Activated CD4-positive, alpha-beta T cell treated with anti-CD3 and anti-CD28 coated beads for 24 hours (primary cell): Measurements from ENCODE around the gene SPPL2A.
"Not testable (repeated sequence)": the region's sequence is repeated elsewhere in the genome, so short reads cannot be mapped to it uniquely, and the experiment has no call there.

Experiments
- DNase-seq, 2 donors: peaks; one replicate each; pipeline ENCODE4 v3.0.0-alpha.2; 2020; ENCODE audit warnings: low read depth in 2 of 2

The SPPL2A gene

DNA sequence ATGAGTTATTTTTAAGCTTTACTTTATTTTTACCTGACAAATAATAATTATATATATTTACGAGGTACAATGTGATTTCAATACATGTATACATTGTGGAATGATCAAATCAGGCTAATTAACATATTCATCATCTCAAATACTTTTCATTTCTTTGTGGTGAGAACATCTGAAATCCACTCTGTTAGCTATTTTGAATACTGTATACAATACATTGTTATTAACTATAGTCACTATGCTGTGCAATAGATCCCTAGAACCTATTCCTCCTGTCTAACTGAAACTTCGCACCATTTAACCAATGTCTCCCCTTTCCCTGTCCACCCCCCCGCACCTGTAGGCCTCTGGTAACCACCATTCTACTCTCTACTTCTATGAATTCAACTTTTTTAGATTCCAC is 7.9 kb upstream of the SPPL2A start:
- no peak for DNase-seq

DNA sequence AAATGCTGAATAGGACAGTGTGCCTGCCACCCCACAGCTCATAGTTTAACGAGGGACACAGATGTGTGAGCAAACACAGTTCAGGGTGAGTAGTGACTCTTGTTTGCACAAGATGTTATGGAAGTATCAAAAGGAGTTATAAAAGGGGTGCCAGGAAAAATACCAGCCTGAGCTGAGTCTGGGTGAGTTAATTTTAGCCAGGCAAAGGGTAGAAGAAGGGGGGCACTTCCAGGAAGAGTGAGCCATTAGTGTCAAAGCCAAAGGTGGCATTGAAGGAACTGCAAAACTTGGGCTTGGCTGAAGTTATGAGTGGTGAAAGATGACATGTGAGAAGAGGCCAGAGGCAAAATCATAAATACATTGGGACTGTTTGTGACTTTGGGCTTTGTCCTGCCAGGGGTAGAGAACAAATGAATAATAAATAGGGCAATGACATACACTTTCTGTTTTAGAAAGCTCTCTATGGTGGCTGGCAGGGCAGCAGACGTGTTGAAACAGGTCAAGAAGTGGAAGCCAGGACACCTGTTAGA is 1.9 kb upstream of the SPPL2A start:
- no peak for DNase-seq

DNA sequence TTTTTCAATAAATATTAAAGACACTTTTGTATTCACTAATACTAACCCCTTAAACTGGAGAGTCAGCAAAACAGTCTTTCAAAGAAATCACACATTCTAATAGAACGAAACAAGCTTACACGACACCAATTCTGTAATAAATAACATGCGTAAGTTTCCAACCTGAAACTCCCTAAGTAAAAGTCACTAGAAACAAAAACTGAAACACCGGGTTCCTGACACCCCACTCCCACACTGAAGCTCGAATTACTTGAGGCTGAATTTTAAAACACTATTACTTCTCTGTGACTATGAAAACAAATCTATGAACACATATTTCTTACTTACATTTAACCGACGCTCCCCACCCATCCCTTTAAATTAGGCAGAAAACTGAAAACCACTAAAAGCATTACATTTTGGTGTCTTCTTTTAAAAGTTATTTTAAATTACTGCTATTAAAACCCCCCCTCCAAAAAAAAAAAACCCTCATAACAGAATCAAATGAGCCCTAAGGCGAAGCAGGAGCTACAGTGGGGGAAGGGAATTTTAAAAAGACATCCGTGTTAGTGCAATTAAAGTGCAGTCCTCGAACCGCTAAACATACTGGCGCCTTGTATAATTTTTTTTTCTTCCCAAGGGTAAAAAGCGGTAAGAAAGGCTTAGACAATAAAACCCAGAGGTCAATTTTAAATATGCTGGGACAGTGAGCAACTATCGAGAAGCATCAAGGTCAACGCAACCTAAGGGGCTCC is 878 bp downstream of the SPPL2A start:
- DNase-seq: peak in 1 of 2 donors; percentile 29

DNA sequence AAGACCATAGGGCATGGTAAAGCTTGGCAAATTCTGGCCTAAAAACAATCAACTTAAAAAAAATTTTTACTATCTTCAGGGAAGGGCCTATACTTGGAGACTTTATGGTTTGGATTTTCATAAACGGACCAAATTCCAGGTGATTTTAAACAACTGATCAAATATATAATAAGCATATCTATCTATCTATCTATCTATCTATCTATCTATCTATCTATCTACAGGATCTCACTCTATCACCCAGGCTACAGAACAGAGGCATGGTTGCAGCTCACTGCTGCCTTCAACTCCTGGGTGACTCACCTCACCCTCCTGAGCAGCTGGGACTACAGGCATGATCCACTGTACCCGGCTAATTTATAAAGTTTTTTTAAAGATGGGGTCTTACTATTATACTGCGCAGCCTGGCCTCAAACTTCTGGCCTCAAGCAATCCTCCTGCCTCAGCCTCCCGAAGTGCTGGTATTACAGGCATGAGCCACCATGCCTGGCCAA is 6.7 kb downstream of the SPPL2A start:
- DNase-seq: no peak

DNA sequence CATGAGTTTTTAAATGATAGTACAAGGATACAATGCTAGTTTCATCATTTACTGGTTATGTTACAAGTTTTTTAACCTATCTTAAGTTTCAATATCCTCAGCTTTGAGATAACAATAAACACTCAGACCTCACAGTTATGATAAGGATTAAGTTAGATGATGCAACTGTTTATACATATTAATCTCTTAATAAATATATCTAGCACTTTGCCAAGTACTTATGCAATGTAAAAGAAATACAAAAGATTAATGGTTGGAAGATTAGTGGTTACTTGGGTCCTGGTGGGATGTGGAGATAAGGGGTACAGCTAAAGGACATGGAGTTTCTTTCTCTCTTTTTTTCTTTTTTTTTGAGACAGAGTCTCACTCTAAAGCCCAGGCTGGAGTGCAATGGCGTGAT is 12.0 kb downstream of the SPPL2A start:
- DNase-seq: no peak

DNA sequence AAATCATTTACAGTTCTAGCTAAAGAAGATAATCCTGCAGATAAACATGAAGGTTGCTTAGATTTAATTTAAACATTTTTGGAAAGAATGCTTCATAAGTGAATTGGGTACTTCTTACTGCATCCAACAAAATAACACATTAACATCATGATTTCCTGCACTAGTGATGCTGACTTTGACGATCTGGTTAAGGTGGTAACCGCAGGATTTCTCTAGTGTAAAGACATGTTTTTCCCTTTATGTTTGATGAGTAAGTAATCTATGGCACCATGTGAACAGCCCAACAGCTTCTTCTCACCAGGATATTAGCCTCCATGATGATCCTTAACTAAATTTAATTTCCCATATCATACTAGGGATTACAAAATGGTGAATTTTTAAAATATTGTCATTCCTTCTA is 14.1 kb downstream of the SPPL2A start:
- DNase-seq: no peak

DNA sequence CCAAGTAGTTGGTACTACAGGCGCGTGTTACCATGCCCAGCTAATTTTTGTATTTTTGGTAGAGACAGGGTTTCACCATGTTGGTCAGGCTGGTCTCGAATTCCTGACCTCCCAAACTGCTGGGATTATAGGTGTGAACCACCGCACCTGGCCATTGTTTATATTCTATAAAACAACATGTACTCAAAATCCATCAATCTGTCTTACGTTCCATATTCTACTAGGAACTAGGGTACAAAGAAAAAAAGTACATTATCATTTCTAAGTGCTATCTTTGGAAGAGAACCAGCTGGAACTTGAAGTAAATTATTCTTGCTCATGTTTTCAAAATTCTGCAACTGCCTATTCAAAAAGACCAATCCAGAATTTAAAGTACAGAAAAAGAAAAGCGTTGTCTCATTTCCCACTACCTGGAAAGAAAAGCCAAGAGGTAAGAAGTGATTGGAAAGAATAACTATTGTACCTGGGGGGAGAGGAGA is 15.2 kb downstream of the SPPL2A start:
- no peak for DNase-seq

DNA sequence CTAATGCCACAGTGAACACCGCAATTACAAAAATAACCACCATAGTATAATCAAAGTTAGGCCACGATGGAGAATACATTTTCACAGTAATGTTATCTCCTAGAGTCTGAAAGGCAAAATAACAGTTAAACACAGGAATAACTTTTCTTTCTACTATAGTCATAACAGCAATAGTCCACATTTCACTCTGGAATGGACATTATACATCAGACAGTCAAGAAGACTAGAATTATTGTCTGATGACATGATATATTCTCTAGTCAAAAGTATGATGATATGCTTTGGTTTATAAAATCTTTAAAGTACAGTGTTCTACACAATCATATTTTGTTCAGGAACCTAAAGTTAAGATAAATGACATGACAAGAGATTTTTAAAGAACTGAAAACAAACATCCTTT is 18.0 kb downstream of the SPPL2A start:
- DNase-seq: no peak

DNA sequence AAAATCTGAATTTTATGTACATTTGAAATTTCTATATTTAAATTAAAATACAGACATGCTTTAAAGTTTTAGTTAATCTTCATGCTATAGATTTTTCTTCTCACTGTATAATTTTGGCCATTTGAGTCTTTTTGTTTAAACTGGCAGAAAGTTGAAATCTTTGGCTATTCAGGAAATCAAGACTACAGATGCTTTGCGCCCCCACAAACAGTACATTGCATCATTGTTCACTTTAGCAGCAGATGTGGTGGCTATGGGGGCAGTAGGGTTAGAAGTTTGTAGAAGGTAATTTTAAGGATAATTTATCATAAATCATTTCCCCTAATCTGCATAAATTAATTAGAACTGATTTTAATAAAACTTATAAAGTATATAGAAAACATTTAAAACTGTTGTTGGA is 20.9 kb downstream of the SPPL2A start:
- no peak for DNase-seq

DNA sequence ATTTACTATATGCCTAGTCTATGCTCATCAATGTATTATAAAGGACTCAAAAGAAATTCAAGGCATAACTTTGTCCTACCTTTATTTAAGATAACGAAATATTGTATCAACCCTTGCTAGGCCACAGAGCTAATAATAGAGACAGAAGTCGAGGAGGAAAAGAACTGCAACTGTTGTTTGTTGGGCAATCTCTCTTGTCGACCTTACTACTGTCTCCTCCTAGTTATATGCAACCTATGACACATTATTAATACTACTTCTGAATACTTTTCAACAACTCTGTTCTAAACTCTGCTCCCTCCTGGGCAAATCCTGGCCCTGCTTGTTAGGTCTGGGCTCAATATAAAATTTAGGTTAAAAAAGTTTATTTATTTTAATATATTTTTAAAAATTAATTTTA is 24.6 kb downstream of the SPPL2A start:
- DNase-seq: no peak

DNA sequence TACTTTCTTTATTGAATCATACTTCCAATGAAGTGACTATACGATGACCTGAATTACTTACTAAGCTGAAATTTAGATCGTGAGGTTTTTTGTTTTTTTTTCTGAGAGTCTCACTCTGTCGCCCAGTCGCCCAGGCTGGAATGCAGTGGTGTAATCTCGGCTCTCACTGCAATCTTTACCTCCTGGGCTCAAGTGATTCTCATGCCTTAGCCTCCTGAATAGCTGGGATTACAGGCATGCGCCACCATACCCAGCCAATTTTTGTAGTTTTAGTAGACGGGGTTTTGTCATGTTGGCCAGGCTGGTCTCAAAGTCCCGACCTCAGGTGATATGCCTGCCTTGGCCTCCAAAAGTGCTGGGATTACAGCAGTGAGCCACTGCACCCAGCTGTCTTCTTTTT is 28.7 kb downstream of the SPPL2A start:
- DNase-seq: no peak

DNA sequence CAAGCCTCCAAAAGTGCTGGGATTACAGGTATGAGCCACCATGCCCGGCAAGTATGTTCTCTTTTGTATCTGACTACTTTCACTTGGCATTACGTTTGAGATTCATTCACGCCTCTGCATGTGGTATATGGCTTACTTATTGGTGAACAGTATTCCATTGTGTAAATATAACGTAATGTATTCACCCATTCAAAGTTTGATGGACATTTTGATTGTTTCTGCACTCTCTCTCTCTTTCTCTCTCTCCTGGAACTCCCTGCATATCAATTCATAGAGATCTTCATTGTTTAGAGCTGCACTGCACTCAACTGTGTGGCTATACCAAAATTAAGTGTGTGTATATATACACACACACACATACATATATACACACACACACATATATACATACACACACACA is 30.4 kb downstream of the SPPL2A start:
- DNase-seq: no peak

DNA sequence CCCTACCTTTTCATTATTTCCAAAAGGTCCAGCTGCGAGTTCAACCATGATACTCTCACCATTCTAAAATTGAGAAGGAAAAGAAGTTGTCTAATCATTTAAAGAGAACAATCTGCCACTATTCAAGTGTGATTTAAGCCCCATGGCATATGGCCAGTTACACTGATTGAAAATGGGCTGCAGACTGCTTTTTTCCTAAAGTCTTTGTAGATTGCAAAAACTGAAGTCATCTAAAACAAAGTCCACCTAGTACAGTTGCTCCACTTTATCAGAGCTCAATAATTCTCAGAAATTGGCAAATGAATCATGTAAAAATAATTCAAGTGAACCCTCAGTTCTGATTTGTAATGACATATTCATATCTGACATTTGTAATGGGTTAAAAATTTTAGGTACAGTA is 39.2 kb downstream of the SPPL2A start:
- no peak for DNase-seq

DNA sequence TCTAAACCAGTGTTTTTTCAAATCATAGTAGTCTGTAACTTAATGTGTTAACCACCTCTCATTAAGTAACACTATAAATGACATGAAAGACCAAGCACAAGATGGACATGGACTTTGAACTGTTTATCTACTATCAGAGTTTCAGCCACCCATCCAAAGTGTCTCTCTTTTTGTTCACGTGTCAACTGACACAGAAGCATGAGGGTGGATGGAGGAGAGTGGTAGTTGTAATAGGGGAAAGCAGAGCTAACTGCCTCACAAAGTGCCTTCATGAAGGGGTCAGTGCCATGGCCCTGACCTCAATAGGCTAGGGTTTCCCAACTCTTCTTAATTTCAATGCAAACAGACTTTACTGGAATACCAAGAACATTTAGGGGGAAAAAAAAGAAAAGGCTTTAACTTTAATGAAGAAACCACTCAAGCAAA is 46.8 kb downstream of the SPPL2A start:
- no peak for DNase-seq

DNA sequence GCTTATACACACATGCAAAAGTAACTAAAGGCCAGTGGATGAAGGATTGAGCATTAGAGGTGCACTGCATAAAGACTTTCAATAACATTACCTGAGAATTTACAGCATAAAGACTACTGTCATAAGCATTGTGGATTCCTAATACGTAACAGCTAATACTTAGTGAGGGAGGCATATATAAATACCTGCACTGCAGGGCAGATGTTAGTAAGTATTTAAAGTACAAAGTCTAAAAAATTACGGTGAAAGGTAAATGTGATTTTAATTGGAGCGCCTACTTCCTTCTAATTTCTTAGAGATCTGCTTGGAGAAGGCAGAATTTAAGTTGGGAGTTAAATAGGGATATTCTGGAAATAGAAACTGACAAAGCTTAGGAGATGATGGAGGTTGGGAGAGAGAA is 53.5 kb downstream of the SPPL2A start:
- no peak for DNase-seq

DNA sequence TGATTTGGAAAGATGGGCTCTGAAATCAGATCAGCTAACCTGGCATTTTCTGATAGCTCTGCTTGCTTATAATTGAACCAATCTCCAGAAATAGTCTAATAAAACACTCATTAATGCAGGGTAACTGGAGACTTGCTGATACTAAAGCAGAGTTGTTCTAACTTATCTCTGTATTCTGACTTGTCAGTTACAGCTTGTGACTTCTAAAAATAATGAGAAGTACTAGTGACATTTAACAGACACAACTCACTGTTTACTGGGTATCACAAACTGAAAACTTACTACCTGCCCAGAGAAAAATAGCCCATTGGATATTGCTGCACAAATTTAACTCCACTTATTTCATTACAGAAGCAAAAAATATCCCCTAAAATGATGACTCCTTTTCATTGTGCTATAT is 54.9 kb downstream of the SPPL2A start:
- no peak for DNase-seq

DNA sequence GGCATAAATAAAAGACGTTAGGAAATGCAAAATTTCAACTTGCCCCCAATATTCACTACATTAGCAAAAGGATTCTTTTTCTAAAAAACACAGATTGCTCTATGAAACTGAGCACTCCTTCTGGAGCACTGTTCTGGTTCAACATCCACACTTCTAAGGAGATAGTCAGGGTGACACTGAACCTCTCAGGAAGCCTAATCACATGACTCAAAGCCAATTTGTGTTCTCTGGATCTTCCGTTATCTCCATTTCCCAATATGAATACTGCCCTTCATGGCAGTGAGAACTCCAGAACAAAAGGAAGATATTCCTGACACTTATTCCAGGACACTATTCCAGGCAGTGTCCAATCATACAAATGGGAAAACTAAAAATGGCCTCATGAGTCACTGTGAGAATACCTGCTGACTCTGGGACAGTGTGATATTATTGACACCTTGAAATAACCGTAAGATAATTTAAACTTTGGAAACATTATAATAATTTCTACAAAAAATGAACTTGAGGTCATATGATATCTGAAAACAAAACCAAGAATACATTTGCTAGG is 57.6 kb downstream of the SPPL2A start:
- no peak for DNase-seq

DNA sequence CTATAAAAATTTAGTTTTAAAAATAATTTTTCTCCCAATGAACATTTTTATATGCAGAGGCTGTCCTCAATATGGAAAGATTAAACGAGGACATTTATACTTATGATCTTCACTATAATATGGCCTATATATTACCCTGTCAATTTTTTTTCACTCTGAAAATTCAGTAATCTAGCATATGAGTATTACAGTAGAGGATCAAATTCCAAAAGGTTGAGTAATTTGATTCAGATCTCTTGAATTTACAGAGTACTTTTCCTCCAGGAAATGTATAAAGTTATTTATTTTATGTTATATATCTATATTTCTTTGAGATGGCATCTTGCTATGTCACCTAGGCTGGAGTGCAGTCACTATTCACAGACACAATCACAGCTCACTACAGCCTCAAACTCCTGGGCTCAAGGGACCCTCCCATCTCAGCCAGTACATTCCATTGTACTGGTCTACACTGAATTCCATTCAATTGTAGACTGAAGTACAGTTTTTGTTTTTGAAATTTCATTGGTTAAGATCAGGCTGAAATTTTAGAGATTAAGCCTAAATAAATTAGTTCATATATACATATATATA is 62.7 kb downstream of the SPPL2A start:
- DNase-seq: no peak

DNA sequence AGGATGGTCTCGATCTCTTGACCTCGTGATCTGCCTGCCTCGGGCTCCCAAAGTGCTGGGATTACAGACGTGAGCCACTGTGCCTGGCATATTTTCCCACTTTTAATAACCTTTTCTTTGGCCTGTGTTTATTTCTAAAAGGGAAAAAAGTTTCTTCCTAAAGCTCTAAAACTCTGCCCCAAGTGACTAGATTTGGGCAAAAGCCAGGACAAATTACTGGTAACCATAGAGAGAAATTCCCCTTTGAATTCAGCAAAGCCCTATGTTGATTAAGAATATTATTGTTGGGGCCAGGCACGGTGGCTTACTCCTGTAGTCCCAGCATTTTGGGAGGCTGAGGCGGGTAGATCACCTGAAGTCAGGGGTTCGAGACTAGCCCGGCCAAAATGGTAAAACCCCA is 67.4 kb downstream of the SPPL2A start:
- DNase-seq: no peak

DNA sequence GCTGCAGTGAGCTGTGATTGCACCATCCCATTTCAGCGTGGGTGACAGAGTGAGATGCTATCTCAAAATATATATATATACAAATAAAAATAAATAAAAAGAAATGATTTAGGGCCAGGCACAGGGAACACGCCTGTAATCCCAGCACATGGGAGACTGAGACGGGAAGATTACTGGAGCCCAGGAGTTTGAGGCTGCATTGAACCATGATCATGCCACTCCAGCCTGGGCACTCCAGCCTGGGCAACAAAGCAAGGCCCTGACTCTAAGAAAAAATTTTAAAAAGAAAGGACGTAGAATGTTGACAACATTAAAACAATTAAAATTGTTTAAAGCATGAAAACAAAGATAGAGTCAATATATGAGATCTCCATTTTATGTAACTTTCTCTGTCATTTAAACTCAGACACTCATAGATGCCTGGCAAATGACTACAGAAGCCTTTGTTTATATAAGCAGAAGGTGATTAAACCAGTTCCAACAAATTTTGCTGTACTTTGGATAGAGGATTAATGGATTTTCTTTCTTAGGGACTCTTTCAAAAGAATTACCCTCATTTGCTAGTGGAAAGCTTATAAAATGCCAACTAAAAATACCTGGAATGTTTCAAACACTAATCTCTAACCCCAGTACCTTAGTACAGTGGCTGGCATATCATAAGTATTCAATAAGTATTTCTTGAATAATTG is 68.3 kb downstream of the SPPL2A start:
- DNase-seq: no peak

DNA sequence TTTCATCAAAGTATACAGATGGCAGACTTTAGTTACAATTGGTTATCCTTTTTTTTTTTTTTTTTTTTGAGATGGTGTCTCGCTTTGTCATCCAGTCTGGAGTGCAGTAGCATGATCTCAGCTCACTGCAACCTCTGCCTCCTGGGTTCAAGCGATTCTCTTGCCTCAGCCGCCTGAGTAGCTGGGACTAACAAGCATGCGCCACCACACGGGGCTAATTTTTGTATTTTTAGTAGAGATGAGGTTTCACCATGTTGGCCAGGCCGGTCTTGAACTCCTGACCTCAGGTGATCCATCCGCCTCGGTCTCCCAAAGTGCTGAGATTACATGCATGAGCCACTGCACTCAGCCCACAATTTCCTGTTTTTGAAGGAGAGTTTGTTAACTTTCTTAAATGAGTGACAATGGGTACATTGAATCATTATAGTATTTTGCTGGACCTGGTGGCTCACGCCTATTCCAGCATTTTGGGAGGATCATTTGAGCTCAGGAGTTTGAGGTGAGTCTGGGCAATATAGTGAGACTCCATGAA is 70.8 kb downstream of the SPPL2A start:
- DNase-seq: not testable (repeated sequence)

DNA sequence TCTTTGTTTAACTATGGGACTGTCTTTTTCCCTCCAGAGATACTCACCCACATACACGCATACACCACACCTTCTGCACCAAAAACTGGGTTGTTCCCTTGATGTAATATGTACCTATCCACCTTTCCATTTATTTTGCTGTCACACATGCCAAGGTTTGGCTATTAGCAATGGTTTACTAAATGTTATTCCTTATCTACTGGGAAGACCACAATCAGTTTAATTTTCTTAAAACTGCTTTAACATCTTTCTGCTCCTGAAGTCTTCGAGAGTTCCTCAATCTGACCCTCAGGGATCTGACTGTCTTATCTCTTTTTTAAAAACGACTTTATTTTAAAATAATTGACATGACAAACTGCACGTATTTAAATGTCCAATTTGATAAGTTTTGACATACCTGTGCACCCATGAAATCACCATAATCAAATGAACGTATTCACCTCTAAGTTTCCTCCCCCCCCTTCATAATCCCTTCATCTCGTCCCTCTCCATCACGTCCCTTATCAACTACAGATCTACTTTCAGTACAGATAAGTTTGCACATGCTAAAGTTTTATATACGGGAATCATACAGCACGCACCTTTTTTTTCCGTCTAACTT is 78.1 kb downstream of the SPPL2A start:
- no peak for DNase-seq
